CD4-positive, alpha-beta T cell treated with Interleukin-2 at 100 ng/mL for 4 hours (primary cell): Measurements from ENCODE around the gene RSPH1.
A peak's percentile ranks its signal among the peaks of the same experiment; 100 is the strongest.

Experiments
- DNase-seq: peaks from one replicate; pipeline ENCODE4 v3.0.0-alpha.2; 2020; ENCODE audit warnings: low spot score

Gene RSPH1

DNA sequence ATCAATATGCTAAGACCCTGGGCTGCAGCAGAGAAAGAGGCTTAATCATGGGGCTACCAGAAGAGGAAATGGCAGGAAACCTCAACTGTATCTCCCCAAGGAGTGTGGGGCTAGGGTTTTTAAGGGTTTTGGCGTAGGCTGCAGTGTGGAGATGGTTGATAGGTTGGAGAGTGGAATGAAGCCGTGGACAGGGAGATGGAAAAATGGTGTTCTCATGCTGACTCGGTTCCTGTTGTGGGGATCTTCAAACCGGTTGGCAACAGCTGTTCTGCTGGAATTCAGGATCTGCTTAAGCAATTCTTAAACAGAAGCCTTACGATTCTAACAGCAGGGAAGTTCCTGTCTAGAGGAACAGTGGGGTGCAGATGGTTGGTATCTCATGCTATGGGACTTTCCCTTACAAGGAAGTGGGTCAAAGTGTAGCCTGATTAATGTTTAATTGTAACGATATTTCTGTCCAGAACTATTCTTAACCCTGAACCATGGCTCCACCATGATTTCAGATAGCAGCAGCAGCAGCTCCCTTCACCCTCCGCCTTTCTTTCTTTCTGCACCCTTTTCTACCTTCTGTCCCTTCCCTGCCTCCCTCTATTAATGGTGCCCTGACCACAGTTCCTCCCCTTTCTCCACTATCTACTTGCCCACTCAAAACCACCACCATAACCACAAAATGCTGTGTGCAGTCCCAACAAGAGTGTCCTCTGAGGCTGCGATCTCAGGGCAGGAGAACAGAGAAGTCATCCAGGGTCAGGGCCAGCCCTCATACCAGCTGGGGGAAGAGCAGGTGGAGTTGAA is 30.8 kb downstream of the RSPH1 start:
- no peak for DNase-seq

DNA sequence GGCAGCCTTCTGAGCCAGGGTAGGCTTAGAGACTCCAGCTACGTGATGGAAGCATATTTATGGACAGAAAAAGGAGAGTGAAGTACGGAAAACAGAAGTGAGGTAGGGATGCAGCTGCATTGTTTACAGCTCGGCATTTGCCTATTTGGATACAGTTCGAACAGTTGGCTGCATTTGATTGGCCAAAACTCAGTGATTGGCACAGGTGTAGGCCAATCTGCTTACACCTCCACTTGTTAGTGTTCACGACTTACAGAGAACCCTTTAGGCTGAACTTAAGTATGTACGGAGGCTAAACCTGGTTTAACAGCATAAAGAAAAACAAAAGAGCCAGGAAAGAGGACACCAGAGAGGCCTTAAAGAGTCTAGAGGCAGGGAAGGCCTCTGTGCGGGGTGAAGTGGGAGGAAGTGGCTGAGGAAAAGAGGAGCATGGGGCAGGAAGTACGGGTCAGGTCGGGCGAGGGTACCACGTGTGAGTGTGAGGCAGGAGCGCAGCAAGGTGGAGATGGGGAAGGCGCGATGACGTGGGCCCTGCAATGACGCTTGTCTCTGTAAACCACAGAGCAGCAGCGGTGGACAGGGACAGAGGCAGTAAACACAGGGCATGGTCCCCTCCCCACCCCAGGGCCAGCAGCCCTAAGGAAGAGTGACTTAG is 32.0 kb downstream of the RSPH1 start:
- peak; percentile 82 for DNase-seq

DNA sequence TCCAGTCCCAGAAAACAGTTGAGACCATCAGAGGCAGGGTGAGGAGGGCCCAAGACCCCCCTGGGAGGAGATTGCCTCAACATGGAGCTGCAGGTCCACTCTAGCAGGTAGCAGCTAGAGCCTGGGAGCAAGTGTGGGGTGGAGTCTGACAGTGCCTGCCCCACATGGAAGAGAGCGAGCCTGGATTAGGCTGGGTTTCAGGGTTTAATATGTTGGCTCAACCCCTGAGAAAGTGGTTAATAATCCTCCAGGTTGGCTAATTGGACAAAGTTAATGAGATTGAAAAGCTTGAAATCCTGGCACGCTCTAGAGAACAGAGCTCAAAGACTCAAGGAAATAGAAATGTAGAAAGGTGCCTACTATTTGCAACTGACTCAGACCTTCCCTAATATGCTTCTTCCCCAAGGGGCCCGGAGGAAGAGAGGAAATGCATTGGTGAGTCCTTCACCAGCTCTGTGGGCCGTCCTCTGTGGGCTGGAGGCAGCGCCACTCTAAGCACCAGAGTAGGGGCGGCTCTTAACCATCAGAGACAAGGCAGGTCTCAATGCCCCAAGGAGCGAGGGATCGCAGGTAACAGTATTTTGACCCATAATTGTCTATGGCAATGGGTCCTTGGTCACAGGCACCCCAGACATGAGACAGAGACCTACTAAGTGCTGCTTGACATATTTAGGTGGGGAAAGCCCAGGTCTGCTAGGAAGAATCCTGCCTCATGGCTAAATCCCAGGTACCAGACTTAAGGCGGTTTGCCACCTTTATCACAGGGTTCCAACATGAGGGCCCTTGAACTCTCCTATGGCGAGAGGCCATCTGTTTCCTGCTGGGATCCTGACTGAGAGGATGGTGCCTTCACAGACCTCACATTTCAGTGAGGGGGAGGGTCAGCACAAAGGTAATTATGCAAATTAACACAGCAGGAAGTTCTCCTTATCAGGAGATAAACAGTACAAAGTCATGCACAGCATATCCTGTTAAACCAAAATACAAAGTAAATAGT is 33.8 kb downstream of the RSPH1 start:
- DNase-seq, result no peak

DNA sequence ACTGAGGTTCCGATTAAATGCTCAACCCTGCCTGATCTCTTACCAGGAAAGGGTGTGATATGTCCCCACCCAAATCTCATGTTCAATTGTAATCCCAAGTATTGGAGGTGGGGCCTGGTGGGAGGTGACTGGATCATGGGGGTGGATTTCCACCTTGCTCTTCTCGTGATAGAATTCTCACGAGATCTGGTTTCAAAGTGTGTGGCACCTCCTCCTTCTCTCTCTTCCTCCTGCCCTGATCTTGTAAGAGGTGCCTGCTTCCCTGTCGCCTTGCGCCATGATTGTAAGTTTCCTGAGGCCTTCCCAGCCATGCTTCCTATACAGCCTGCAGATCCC is 34.9 kb downstream of the RSPH1 start:
- DNase-seq, result no peak

GRCh38 chr21:42460391-42461184 is 35.4 kb downstream of the RSPH1 start:
- DNase-seq, result peak; percentile 52

DNA sequence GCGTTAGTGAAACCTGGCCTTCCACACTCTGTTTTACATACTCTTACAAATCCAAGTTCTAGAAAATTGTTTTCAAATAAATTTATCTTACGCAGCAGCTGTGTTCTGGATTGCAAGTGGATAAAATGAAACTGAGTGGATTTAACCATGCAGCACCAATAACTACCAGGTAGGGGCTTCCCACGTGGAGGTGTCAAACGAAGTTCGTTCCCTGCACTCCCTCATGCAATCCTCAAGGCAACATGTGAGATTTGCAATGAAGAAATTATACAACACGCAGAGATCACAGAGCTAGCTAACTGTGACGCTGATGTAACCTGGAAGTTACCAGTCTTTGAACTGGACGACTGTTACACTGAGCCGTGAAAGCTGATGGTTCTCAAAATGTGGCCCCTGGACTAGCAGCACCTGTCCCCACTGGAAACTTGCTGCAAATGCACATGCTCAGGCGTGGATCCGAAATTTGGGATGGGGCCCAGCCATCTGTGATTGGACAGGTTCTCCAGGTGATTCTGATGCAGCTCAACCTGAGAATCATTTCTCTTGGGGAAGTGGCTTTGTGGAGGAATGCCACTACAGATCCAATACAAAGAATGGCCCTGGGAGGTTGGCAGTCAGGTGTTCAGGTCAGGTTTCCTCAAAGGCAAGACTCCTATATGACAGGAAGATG is 36.3 kb downstream of the RSPH1 start:
- DNase-seq, result no peak

DNA sequence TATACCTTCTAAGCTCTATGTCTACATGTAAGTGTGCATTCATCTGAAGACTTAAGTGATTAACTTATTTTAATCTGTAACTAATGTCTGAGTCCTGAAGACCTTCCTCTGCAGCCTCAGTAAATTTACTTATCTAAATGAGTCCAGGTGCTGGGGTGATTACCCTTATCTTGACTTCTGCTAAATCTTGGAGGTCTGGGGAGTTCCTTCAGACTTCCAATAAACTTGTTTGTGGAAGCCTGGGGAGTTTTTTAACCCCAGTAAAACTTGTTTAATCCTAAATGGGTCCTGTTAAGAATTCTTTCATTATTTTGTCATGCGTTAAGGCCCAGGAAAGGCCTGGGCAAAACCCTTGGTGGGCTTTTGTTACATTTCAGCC is 37.0 kb downstream of the RSPH1 start:
- no peak for DNase-seq

DNA sequence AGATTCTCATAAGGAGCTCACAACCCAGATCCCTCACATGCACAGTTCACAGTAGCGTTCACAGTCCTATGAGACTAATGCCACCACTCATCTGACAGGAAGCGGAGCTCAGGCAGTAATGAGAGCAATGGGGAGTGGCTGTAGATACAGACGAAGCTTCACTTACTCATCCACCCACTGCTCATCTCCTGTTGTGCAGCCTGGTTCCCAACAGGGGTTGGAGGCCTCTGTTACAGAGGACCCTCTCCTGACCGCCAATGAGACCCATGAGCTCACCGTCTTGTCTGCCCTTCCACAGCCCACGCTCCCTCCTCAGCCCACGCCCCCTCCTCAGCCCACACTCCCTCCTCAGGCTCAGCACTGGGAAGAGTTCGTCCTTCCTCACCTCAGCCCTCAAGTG is 39.6 kb downstream of the RSPH1 start:
- DNase-seq, result peak; percentile 60

- DNase-seq, result no peak
Measured at GRCh38 chr21:42455754-42456440, 40.1 kb downstream of the RSPH1 start.

- no peak for DNase-seq
Measured at GRCh38 chr21:42455196-42455595, 40.8 kb downstream of the RSPH1 start.

GRCh38 chr21:42454786-42455185 is 41.2 kb downstream of the RSPH1 start:
- no peak for DNase-seq

- no peak for DNase-seq
Measured at GRCh38 chr21:42453986-42454570, 41.9 kb downstream of the RSPH1 start.

DNA sequence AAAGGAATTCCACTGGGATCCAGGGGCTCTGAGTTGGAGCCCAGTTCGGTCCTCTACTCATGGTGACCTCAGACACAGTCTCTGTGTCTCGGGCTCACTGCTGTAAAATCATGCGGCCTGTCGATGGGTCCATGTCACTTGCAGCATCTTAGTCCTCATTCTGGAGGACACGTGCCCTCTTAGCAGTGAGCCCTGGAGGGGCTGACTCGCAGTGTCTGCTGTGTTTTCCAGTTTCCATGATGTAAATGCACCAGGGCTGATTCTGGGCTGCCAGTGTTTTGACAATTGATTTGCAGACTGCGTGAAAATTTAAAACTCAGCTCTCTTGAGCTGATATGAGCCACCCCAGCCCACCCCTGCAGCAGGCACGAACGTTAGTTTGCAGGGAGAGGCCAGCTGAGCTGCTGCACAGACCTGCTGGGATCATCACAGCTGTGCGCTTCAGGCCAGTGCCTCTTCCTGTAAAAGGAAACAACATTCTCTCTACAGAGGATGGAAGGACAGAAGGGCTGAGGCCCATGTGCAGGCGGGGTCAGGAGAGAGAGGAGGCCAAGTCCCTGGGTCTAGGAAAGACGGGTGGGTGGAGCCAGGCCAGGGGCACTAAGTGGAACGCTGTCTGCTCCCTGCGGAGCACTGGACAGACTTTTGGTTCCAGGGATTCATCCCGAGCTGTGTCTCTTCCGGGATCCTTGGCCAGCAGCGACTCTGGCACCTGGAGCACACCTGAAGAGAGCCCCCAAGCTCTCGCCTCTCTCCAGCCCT is 42.6 kb downstream of the RSPH1 start:
- no peak for DNase-seq

DNA sequence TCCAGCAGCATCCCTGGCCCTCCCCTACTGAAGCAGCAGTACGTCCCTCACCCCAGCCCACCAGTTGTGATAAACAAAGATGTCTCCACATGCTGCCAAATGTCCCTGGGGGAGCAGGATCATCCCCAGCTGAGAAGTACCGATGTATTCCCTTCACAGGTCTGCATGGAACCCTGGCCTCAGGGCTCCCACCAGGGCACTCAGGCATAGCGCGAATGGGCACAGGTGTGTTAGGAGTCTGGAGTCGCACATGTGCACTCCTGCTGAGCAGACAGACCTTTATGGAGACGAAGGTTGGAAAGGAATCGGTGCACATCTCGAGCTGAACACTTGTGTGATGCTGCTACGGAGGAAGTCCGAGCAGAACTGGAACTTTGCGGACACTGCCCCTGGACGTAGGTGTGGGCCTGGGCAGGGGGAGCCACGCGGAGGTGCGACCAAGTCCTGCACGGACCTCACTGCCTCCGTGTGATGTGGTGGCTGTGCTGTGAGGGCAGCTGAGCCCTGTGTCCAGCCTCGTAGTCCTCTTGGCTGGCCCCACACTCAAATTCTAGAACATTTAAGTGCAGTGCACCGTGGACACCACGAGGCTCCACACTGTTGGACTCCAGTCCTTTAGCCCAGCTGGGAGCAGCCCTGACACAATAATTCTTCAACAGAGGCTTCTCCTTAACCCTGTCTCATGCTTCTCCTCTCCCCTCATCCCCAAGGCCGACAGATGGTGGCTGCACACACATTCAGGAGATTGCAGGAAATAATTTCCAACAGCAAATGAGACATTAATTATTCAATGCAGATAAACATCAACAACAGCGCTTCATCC is 43.4 kb downstream of the RSPH1 start:
- no peak for DNase-seq

DNA sequence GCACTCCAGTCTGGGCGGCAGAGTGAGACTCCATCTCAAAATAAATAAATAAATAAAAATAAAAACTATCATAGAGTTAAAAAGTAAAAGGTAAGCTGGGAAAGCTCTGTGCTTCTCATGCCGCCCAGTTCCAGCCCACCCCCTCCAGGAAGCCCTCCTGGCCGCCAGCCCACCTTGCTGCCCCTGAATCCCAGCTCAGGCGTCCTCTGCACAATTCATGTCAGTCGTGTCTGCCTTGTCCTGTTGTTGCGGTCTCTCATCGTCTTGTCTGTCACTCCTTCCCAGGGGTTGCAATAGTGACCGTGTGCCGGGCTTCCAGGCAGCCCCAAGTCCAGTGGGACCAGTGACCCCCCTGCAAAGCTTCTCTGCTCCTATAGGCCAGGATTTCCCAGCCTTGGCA is 44.1 kb downstream of the RSPH1 start:
- DNase-seq, result no peak

DNA sequence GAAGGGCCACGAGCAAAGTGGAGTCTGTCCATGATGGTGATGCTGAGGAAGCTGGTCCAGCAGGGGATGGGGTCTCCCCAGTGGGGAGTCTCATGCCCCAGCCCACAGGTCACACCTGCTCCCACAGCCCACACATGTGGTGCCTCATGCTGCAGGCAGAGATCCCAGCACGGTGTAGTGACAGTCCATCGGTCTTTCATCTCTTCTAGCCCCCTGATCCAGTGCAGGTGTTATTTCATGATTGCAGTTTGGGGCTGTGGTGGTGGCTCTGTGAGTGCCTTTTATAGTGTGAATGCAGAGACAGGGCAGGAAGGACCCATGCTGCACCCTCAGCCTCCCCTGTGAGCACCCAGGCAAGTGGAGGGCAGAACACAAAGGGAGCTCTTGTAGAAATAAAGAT is 47.3 kb downstream of the RSPH1 start:
- no peak for DNase-seq

- no peak for DNase-seq
Measured at GRCh38 chr21:42447732-42448131, 48.3 kb downstream of the RSPH1 start.

DNA sequence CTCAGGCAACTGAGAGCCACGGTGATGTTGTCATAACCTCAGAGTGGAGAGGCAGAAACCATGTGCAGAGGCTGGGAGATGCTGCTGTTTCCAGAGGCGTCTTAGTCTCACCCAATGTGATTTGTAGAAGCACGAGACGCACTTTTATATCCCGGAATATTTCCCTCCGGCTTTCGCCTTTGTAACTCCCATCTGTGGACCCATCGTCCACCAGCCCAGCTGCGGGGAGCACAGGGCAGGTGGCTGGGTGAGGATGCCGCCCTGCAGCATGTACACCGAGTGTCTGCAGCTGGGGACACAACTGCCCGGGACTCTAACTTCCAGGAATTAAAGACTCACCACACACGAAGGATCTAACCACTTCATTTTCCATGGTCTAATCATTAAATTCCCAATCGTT is 48.8 kb downstream of the RSPH1 start:
- DNase-seq, result no peak

GRCh38 chr21:42446531-42446930 is 49.5 kb downstream of the RSPH1 start:
- no peak for DNase-seq
